ENCODE results near the gene S100A9. TPM values are rescaled to one million over a fixed set of nuclear protein-coding genes. Genes with fewer than 3 reads are reported as not detected.

Gene S100A9
- total and polyA plus RNA-seq, 2 of the 8 experiments (the other 6 are each of a cell fraction or from before 2014, with no cell fraction given), result not detected

- TF ChIP-seq ATF2 (IDR thresholded peaks at IDR 0.05; ENCODE audit: low read length) (no peak), TCF12 (IDR thresholded peaks at IDR 0.05; ENCODE audit: low read depth, low read length) (no peak), GABPA (IDR thresholded peaks at IDR 0.05; ENCODE audit: borderline replicate concordance, insufficient read depth, low read length) (no peak)
Measured at GRCh38 chr1:153384958-153385580, 27.4 kb downstream of the S100A9 start (continued).
